DMS 273 treated with DMSO at 0.1 percent for 48 hours (cell line): ENCODE measurements around the gene DOCK8.
"Not testable (repeated sequence)": the region's sequence is repeated elsewhere in the genome, so short reads cannot be mapped to it uniquely, and the experiment has no call there.

Experiments
- DNase-seq: peaks from one replicate; lab custom pipeline; 2025; lab: John Stamatoyannopoulos, UW

Gene DOCK8

GRCh38 chr9:214648-215493, at the start of gene DOCK8:
Gene DOCK8, plus strand, starts transcription at chr9:214865. Its CDS starts 112 bp downstream, at chr9:214977.
- no peak for DNase-seq

GRCh38 chr9:169757-170156, 44.9 kb upstream of the DOCK8 start:
- DNase-seq = not testable (repeated sequence)

GRCh38 chr9:178140-178825, 36.4 kb upstream of the DOCK8 start:
- not testable (repeated sequence) for DNase-seq

GRCh38 chr9:178970-179383, 35.7 kb upstream of the DOCK8 start, which contains the start of gene ZNG1A:
Gene ZNG1A, minus strand, starts transcription at chr9:179056. Its CDS starts 87 bp downstream, at chr9:178969.
- DNase-seq = not testable (repeated sequence)

GRCh38 chr9:199601-200000, 15.1 kb upstream of the DOCK8 start:
- DNase-seq = not testable (repeated sequence)

GRCh38 chr9:206481-206880, 8.2 kb upstream of the DOCK8 start:
- no peak for DNase-seq

- DNase-seq = no peak
These were observed 5.4 kb upstream of the DOCK8 start for GRCh38 chr9:209143-209758.

GRCh38 chr9:211036-211435, 3.6 kb upstream of the DOCK8 start:
- no peak for DNase-seq

- DNase-seq = no peak
These were observed 3.1 kb upstream of the DOCK8 start for GRCh38 chr9:211557-211956.

GRCh38 chr9:212297-212696, 2.4 kb upstream of the DOCK8 start:
- no peak for DNase-seq

- not testable (repeated sequence) for DNase-seq
These were observed 764 bp upstream of the DOCK8 start for GRCh38 chr9:213901-214300.

GRCh38 chr9:214351-214647, 366 bp upstream of the DOCK8 start:
- DNase-seq = no peak

GRCh38 chr9:215631-216155, 1.0 kb downstream of the DOCK8 start:
- no peak for DNase-seq

GRCh38 chr9:216866-217265, 2.2 kb downstream of the DOCK8 start:
- no peak for DNase-seq

- no peak for DNase-seq
These were observed 3.3 kb downstream of the DOCK8 start for GRCh38 chr9:217950-218349.

GRCh38 chr9:219036-219435, 4.4 kb downstream of the DOCK8 start:
- DNase-seq = not testable (repeated sequence)

GRCh38 chr9:219670-220365, 5.2 kb downstream of the DOCK8 start:
- DNase-seq = no peak

- DNase-seq = no peak
These were observed 7.5 kb downstream of the DOCK8 start for GRCh38 chr9:221989-222776.

- no peak for DNase-seq
These were observed 8.5 kb downstream of the DOCK8 start for GRCh38 chr9:223152-223551.

GRCh38 chr9:224026-224425, 9.4 kb downstream of the DOCK8 start:
- DNase-seq = no peak
